ENCODE results near the gene PHF24.
"Not testable (repeated sequence)": the region's sequence is repeated elsewhere in the genome, so short reads cannot be mapped to it uniquely, and the experiment has no call there.

The PHF24 gene
- total RNA-seq: 0 to 0.35 (median 0) reads per million in 3 experiments

DNA sequence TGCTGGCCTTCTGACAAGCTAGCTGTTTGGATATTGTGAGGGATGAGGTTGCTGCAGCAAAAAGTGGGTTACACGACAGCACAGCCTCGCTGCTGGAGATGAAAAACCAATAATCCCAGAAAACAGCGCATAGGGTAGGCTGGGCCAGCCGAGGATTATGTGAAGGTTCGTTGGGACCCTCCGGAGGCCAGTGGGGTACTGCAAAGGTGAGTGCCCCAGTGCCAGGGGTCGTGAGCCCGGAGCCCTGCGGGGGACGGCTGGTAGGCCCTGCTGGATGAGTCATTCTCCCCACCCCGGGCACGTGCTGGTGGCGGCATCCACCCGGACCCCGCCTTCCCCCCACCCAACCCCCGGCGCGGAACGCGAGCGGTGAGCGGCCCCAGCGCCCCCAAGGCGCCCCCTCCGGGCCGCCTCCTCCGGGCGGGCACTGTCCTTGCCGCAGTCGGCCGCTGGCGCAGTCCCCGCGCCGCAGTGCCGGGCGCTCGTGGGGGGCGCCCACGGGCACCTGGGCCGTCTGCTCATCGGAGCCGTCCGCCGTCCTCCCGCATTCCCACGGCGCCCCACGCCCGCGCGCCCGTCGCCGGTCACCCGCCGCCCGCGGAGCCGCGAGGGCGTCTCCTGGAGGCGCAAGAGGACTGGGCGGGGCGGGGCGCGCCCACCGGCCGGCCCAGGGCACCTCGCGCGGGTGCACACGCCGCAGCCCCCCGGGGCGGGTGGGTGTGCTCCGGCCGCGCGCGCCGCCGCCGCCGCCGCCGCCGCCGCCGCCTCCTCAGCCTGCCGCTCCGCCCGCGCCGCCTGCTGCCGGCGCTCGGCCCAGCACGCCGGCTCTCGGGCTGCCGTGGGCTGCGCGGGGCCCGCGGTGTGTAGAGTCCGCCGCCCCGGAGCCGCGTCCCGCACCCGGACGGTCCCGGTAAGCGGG lies at the start of gene PHF24:
Gene PHF24 (plus strand): TSS at position 794 of the 919 bp plus-strand sequence. CDS start 13,014 bp downstream, outside the sequence.
- peak; percentile 1 for DNase-seq

DNA sequence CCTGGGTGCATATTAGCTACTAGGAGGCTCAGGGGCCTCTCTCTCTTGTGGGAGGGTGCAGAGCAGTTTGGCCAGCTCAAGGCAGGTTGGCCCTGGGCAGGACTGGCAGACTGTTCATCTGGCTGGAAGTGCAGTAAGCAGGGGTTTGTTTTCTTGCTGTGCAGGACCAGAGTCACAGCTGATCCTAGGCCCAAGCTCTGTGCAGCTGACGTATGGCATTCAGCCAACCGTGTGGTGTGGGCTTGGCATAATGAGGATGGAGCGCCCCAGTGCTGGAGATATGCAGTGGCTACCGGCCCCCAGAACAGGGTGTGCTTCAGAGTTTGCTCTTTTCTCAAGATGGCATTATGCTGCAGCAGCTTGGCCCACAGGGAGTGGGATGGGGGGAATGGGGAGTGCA lies 31.0 kb upstream of the PHF24 start:
- DNase-seq: no peak

DNA sequence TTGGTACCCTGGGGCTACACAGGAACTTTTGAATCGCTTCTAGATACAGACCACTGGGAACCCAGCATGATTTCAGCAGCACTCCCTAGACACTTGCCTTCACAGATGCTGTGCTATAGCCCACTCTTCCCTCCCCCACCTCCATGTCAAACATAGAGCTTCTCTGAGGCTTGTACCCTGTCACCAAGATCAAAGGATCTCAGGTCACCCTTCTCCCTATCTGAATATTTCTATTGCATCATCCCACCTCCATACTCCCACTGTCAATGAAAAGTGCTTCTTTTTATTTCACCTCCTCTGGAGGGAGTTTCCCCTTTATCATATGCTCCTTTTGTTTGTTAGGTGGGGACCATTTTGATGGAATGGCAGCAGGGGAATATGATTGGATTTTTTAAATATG lies 29.2 kb upstream of the PHF24 start:
- DNase-seq: no peak

DNA sequence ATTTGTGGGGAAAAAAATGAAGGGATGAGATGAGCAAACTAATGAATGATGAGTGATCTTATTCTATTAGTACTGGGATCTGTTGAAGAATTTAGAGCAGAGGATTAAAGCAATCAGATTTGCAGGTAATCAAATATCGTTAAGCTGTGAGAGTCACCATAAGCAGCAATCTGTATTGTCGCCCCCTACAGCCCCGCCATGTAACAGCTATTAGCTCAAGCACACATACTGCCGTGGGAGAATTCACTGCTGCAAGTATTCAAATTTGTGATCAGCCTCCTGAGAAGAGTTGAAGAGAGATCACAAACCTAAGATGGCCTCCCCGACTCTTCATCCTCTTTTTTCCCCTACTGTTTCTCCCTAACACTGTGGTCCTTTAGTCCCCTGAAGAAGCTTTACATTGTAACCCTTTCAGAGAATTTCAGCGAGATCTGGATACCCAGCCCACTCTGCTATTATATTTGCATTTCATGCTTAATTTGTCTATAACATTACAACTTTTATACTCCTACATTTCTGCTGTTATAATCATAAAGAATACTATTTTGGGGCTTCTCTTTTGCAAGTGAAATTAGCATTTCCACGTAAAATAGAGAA lies 28.5 kb upstream of the PHF24 start:
- DNase-seq: no peak

DNA sequence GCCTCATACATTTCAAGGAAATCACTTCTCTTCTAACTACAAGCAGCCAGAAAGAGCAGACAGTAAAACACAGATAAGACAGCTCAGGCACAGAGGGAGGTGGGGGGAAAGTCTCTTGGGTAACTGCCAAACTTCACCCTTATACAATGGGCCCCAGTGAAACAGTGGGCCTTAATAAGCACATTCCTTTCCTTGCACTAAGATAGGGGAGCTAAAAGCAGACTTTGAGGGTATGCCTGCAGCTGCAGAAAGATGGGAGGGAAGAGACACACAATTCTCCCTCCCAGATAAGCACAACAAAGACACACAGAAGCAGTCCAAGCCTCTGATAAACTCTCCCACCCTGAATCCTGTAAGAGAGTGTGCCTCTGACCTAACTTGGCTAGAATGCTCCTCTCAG lies 18.1 kb upstream of the PHF24 start:
- DNase-seq: not testable (repeated sequence)

DNA sequence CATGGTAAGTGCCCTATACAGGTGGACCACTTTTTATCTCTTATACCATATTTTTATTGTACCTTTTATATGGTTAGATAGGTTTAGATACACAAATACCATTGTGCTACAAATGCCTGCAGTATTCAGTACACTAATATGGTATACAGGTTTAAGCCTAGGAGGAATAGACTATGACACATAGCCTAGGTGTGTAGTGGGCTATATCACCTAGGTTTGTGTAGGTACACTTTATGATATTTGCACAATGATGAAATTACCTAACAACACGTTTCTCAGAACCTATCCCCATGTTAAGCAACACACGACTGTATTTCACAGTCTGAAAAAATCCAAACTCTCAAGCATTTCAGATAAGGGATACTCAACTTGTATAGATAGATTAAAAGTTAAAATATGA lies 9.6 kb upstream of the PHF24 start:
- DNase-seq: no peak

DNA sequence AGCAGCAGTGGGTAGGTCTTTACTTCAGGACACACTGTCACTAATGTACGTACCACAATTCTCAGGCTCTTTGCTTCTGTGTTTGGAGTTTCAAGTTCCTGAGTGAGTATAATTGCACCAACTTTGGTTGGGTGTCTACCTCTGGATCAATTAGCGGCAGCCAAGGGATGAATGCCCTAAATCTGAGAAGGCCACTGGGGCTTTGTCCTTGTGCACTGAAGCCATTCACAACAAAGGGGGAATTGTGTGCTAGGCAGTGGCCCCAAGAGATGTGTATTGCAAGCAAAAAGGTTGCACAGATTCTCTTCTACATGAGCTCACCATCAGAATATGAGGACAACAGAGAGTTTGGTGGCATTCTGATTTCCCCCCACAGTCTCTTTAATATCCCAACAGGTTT lies 3.9 kb upstream of the PHF24 start:
- DNase-seq: no peak

DNA sequence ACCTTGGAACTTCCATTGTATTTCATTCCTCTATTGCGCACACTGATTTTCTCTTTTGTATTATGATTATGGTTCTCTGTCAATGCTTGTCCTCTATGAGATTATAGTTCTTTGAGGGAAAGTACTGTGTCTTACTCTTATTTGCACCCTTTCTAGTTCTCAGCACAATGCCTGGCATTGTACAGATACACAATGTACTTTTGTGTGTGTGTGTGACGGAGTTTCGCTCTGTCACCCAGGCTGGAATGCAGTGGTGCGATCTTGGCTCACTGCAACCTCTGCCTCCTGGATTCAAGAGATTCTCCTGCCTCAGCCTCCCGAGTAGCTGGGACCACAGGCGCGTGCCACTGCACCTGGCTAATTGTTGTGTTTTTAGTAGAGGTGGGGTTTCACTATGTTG lies 2.0 kb upstream of the PHF24 start:
- not testable (repeated sequence) for DNase-seq

DNA sequence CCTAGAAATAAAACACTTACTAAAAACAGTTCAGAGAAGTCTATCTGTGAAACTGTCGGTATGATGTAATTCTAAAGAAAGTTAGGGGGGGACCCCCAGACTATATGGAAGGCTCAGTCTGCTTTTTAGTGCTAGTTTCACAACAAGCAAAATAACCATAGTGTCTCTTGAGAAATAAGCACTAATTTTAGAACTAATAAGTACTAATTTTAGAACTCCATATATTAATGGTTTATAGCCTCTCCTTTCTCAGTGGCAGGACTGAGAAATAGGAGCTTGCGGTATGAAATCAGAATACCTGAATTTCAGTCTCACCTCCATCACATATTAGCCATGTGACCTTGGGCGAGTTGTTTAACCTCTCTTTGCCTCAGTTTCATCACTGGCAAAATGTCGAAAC lies 1.4 kb upstream of the PHF24 start:
- no peak for DNase-seq

DNA sequence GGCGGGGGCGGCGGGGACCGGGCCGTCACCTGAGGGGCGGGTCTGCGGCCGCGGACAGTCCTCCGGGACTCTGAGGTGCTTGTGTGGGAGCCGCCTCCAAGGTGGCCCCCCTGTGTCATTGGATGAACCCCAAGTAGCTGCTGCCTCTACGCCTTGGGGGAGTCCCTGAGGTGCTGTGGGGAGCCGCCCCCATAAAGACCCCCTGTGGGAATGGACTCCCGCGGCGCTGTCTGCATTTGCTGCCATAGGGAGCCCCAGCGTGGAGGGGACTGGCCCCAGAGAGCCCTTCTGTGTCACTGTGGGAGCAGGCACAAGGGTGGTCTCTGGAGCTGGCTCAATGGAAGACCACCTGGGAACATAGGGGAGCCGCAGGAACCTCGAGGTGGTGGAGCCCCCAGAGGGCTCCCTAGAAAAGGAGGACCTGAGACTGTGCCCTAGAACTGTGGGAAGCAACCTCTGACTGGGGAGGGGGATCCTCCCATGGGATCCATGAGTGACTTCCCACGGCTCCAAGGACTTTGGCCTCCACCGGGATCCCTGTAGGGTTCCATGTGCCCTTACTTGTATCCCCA lies 412 bp downstream of the PHF24 start:
- no peak for DNase-seq

DNA sequence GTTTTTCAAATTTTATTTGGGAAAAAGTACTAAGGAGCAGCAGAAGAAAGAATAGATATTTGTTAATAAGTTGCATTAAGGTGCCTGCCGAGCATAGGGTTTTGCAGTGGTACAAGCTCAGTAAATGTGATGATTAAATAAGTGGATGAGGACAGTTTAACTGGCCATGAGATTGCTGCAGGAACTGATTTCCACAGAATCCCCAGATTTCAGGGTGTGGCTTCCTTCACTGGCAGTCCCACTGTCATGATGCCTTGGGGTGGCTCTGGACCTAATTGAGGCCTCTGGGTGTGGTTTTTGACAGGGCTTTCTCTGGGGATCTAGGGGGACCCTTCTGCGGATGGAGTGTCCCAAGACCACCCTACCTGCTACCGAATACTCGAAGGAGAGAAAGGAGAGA lies 1.4 kb downstream of the PHF24 start:
- no peak for DNase-seq

DNA sequence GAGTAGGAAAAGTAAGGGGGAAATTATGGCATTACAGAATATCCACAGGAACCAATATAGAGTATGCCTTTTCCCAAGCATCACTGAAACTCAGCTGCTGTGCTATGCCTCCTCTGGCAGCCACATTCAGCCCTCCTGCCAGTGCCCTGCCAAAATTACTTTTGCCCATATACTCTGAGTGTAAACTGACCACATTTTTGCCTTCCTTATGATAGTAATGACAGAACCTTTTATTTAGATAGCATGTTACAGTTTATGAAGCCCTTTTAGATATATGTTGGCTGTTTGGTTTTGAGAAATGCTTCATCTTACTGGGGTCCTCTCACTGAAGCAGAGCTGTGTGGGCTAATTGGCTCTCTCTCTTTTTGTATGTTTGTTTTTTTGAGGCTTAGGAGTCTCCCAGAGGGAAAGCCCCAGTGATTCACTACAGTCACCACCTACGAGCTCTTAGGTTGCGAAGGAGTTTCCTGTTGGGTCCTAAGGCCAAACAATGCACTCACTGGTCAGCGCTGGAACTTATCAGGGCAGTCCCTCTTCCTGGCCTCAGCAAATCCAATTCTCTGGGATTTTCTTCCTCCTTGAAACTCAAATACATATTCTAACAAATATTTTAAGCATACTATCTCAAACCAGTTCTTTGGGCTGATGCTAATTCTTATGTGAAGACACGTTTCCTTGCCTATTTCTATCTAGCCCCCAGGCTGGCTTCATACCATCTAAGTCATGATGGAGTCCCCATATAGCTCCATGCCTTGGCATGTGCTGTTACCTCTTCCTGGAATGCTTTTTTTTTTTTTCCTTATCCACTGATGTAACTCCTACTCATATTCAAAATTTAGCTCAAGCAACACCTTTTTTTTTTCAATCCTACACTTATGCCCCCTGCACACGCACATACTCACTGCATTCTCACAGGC lies 3.7 kb downstream of the PHF24 start:
- no peak for DNase-seq

DNA sequence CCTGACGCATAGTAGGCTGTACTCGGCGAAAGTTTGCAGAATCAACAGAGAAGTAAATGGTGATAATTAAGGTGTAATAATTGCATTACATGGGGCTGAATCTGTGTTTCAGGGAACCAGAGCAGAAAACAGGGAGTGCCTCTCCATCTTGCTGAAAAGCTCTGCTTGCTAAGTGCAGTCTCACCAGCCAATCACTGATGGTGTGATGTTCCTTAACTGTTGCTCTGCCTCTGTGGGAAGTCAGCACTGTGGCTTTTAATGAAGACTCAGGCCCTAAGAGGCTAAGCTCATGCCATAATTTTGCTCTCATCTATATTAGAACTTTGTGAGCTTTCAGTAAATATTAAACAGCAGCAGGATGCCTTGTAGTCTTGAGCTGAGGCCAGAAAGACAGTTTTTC lies 4.5 kb downstream of the PHF24 start:
- no peak for DNase-seq

DNA sequence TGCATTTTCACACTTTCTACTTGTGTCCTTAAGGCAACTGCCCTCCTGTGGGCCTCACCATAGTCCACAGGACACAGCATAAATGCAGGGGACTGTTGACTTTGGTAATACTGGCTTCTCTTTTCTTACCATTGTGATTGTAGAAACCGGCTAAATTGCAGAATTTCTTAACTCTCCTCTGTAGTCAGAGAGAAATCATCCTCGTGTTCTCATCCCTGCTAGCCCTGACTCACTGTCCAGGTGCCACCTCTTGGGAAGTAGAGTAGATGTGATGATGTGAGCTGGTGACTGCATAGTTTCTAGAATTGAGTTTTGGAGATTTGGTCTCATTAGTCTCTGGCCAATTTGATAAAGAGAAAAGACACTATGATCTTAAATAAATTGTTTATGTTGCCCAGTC lies 5.5 kb downstream of the PHF24 start:
- DNase-seq: no peak

DNA sequence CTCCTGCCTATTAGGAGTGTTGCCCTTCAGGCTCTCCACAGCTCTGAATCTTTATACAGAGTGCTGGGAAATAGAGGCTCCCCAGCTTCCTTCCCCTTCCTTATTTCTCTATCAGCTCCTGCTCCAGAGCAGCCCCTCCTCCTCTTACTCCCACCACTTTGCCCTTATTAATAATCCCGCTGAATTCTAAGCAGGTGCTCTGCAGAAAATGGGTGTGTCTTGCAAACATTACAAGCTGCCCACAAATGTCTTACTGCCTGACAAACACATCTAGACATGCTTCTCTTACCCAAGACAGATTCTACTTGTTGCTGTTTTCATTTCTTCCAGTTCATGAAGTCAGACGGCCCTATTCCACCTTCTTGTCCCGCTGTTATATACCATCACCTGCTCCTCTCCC lies 6.4 kb downstream of the PHF24 start:
- no peak for DNase-seq

DNA sequence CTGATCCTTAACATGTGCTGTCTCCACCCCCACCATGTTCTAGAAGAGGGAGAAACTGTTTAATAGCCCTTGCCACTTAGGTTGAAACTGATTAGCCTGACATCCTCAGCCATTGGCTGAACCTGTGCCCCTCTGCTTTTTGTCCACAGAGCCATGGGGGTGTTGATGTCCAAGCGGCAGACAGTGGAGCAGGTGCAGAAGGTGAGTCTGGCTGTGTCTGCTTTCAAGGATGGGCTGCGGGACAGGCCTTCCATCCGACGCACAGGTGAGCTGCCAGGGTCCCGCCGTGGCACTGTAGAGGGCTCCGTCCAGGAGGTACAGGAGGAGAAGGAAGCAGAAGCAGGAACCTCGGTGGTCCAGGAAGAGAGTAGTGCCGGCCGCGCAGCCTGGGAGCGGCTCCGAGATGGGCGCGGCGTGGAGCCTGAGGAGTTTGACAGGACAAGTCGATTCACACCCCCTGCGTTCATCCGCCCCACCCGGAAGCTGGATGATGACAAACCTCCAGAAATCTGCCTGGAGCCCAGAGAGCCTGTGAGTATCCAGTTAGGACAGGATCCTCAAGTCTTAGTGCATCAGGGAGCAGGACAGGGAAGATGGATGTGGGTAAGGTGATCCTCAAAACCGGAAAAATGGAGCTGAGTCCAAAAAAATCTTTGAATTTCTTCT lies 13.2 kb downstream of the PHF24 start:
- no peak for DNase-seq

DNA sequence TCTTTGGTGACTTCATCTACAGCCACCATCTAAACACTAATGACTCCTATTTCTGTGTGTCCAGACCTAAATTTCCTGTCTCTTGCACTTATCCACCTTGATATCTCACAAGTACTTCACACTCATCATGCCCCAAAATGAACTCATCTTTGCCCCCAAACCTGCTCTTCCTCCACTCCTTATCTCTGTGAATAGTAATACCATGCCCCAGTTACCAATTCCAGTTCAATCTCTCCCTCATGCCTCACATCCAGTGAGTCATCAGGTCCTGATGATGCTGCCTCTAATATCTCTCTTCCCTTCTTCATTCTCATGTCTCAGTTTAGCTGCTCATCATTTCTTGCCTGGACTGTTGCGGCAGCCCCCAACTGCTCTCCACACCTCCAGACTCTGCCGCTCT lies 16.6 kb downstream of the PHF24 start:
- DNase-seq: no peak

DNA sequence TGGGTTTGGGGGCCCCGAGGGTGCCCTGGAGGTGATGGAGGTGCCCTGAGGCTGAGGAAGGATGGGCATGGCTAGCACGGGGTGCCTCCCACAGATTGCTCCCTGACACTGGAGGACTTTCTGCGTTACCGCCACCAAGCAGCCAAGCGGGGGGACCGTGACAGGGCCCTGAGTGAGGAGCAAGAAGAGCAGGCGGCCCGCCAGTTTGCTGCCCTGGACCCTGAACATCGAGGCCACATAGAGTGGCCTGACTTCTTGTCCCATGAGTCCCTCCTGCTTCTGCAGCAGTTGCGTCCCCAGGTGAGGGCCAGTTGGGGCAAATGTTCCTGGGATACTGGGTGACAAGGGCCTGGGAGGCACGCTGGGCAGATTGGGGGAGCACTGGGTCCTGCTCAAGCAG lies 18.4 kb downstream of the PHF24 start:
- DNase-seq: no peak

DNA sequence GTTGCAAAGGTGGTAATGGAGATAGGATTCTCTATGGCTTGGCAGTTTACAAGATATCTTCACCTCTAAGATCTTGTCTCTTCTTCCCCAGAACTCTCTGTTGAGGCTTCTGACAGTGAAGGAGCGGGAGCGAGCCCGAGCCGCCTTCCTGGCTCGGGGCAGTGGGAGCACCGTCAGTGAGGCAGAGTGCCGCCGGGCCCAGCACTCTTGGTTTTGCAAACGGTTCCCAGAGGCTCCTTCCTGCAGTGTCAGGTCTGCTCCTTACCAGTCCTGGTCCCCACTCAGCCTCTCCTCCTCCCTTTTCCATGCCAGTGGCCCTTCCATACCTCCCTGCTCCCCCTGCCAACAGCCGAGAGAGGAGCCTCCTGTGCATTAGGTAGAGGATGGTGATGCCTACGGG lies 18.9 kb downstream of the PHF24 start:
- DNase-seq: no peak

DNA sequence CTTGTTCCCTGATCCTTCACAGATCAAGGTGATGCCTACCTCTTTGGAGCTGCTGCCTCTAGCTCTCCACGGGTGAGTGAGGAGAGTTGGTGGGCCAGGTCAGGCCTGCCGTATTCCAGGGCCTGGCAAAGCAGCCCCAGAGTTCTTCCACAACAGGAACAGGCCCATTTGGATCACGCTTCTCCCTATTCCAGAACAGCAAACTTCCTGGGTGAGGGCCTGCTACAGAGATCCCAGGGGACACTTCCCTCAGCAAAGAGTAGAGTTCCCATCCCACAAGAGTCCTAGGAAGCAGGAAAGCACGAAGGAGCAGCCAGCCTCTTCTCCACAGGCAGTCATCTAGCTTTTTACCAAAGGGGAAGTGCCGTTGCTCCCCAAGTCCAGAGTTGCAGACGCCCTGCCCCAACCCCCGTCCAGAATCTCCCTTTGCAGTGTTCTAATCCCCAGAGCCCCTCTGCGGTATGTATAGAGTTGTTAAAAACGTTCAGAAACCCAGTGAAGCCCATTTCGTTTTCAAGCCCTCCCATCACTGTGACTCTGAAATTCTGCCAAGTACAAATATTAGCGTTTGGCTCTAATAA lies 22.2 kb downstream of the PHF24 start:
- DNase-seq: no peak

DNA sequence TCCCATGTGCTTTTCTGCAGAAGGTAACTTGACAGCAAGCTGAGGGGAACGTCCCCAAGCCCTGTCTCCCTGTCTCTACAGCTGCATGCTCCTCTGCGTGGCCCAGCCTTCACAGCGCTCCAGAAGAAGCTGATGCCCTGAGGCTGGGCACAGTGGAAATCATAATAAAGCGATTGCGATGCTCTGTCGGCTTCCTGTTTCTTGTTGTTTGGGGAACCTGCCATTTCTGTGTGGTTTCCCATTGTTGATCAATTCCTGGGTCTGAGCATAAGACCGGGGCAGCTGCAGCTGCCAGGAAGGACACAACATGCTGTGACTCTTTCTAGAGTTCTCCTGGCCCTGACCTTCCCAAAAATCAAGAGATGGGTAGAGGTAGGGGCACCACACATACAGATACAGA lies 24.3 kb downstream of the PHF24 start:
- no peak for DNase-seq

DNA sequence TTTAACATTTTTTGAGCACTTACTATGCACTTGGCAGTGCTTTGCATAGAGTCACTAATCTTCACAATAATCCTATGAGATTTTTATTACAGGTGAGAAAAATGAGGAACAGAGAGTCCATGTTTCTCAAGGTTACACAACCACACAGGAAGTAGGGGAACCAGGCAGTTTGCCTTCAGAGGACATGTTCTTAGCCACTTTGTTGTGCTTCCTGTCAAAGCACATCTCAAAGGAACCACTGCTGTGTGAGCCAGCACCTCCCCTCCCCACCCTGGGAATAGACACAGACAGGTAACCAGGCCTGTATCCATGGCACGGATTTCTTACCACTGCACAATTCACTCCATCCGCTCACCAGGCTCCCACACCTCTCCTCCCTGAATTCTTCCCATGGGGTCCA lies 25.1 kb downstream of the PHF24 start:
- DNase-seq: peak; percentile 25
